GM12878 (cell line): ENCODE data around the gene DPH6. TPM values are rescaled to one million over a fixed set of nuclear protein-coding genes. Genes with fewer than 3 reads are reported as not detected.
"Not testable (repeated sequence)": the region's sequence is repeated elsewhere in the genome, so short reads cannot be mapped to it uniquely, and the experiment has no call there.

Experiments used
- ATAC-seq: fragments of 200-7000 bp; cut with Tn5 transposase; 3 replicates; pipeline ENCODE4 v1.9.1; 2020; ENCODE audit warnings: mild to moderate bottlenecking, moderate library complexity
- BruUV-seq: library from RNA; stranded (reverse); fragments of 400-500 nt; replicated peaks from 2 replicates; lab custom pipeline; 2021; lab: Mats Ljungman, UMichigan
- CTCF ChIA-PET: fragments of 300-600 bp; sonication (Branson Sonifier 250); formaldehyde crosslinking; extraction: SDS; loops from one replicate; lab custom pipeline; 2021; ENCODE audit warnings: inconsistent platforms; lab: Yijun Ruan, JAX
- POLR2A ChIA-PET: fragments of 350-600 bp; formaldehyde crosslinking; extraction: SDS; loops from one replicate; lab custom pipeline; 2021; ENCODE audit warnings: inconsistent platforms; lab: Charles Lee
- RAD21 ChIA-PET: fragments of 300-600 bp; sonication (Branson Sonifier 250); formaldehyde crosslinking; loops from one replicate; lab custom pipeline; 2023; ENCODE audit warnings: antibody characterized with exemption; ENCODE audit not compliant: unreplicated experiment; lab: Charles Lee
- SMC1A ChIA-PET: fragments of 300-600 bp; sonication (Branson Sonifier 250); formaldehyde crosslinking; loops from one replicate; lab custom pipeline; 2023; ENCODE audit not compliant: unreplicated experiment, uncharacterized antibody; lab: Charles Lee
- DNase-seq: peaks from one replicate; pipeline ENCODE4 v3.0.0-alpha.2; 2011; ENCODE audit warnings: low read depth, low spot score
- FAIRE-seq: peaks from 3 replicates; lab custom pipeline; 2011; peaks lifted over from hg19 to GRCh38; lab: Jason Lieb, UNC
- H2AFZ ChIP-seq: 2 replicates; pipeline ENCODE4 v1.6.0; 2011; ENCODE audit warnings: low read depth, low read length, control low read depth; ENCODE audit not compliant: control insufficient read depth
- H3K27ac ChIP-seq: 2 replicates; pipeline ENCODE4 v1.5.1; 2011; ENCODE audit warnings: control low read depth; ENCODE audit not compliant: control insufficient read depth, insufficient read depth
- H3K27me3 ChIP-seq, 2 experiments: replicated peaks in 1 of 2; 2 replicates each; pipeline versions ENCODE4 v1.6.0 to v1.6.1; 2011; ENCODE audit warnings: low read length in 1 of 2; ENCODE audit not compliant: control insufficient read depth in 2 of 2, insufficient read depth in 2 of 2
- H3K36me3 ChIP-seq, 2 experiments: 2 replicates each; pipeline ENCODE4 v1.5.1; 2011; ENCODE audit warnings: low read length in 1 of 2; ENCODE audit not compliant: control insufficient read depth in 2 of 2, insufficient read depth in 2 of 2
- H3K4me1 ChIP-seq: 2 replicates; pipeline ENCODE4 v1.6.1; 2011; ENCODE audit warnings: mild to moderate bottlenecking, low read length, moderate library complexity, mixed read lengths; ENCODE audit not compliant: control insufficient read depth, insufficient read depth
- H3K4me2 ChIP-seq: 2 replicates; pipeline ENCODE4 v1.6.0; 2011; ENCODE audit warnings: control low read depth; ENCODE audit not compliant: control insufficient read depth, insufficient read depth
- H3K4me3 ChIP-seq: fragments of 200-600 bp; sonication (generic); 2 replicates; pipeline ENCODE4 v1.5.1; 2016
- H3K79me2 ChIP-seq: 2 replicates; pipeline ENCODE4 v1.6.0; 2011; ENCODE audit warnings: low read length; ENCODE audit not compliant: control insufficient read depth, insufficient read depth
- H3K9ac ChIP-seq: 2 replicates; pipeline ENCODE4 v1.8.0; 2011; ENCODE audit warnings: low read length, control low read depth, mixed read lengths; ENCODE audit not compliant: control insufficient read depth, insufficient read depth
- H3K9me3 ChIP-seq: replicated peaks from 3 replicates; pipeline ENCODE4 v1.5.1; 2011; ENCODE audit warnings: mild to moderate bottlenecking, low read length; ENCODE audit not compliant: control insufficient read depth, insufficient read depth
- H4K20me1 ChIP-seq: 2 replicates; pipeline ENCODE4 v1.6.0; 2011; ENCODE audit not compliant: control insufficient read depth, insufficient read depth
- JUNB ChIP-seq: IDR thresholded peaks from 2 replicates; pipeline ENCODE4 v1.6.1; 2016; ENCODE audit warnings: antibody characterized with exemption, mild to moderate bottlenecking
- LARP7 ChIP-seq: fragments of 450-650 bp; IDR thresholded peaks from 2 replicates; pipeline ENCODE4 v1.6.1; 2017; ENCODE audit warnings: mild to moderate bottlenecking
- NBN ChIP-seq: fragments of 450-650 bp; IDR thresholded peaks from 2 replicates; pipeline ENCODE4 v1.6.1; 2016
- ZSCAN29 ChIP-seq: fragments of 450-650 bp; IDR thresholded peaks from 2 replicates; pipeline ENCODE4 v1.6.1; 2017; ENCODE audit warnings: mild to moderate bottlenecking, moderate library complexity
- WGBS: methylation state at CpG from one replicate; pipeline ENCODE4 v1.1.6; 2016; ENCODE audit warnings: low lambda C conversion rate; ENCODE audit not compliant: insufficient replicate concordance, insufficient coverage; ENCODE audit errors: missing lambda C conversion rate; 5-methylcytosine and 5-hydroxymethylcytosine counted together
- in situ Hi-C: fragments of 300-500 bp; cut with MboI; formaldehyde crosslinking; loops from 9 replicates; pipeline ENCODE4 v1.14.3; 2018; ENCODE audit warnings: mixed read lengths
- intact Hi-C: fragments of 100-400 bp; cut with micrococcal nuclease; formaldehyde crosslinking; loops from one replicate; pipeline ENCODE4 v1.14.2; 2022; ENCODE audit not compliant: unreplicated experiment
- polyA plus RNA-seq, 11 experiments: library from polyadenylated mRNA; depleted of rRNA in 4 of 11; unstranded in 6 of 11; stranded (reverse) in 5 of 11; fragments of >200 nt; fragmentation: Nextera tagmentation in 4 of 11; fragmentation: Illumina TruSeq in 1 of 11; extraction: Ambion mirVana in 4 of 11; extraction: Trizol in 1 of 11; gene quantifications; 1 replicate in 1 of 11; 2 replicates in 10 of 11; pipeline versions ENCODE4 v1.2.1 to v1.2.3, GENCODE V29; 2011 to 2016; ENCODE audit warnings: inconsistent platforms in 2 of 11, missing spikeins in 2 of 11, low read depth in 1 of 11
- total RNA-seq, 4 experiments: library from RNA; depleted of rRNA in 3 of 4; stranded (reverse); fragments of >200 nt in 3 of 4; fragmentation: Illumina TruSeq in 1 of 4; extraction: Trizol in 1 of 4; gene quantifications; 2 replicates each; pipeline versions ENCODE4 v1.2.1 to v1.2.3, GENCODE V29; 2013 to 2021
- TF ChIP-seq, protein P1 (sequence below): fragments of 450-650 bp; IDR thresholded peaks from 2 replicates; pipeline ENCODE4 v1.6.1; 2018; ENCODE audit warnings: mild to moderate bottlenecking, low read depth, moderate library complexity; ENCODE audit not compliant: partially characterized antibody
- TF ChIP-seq, protein P2 (sequence below): IDR thresholded peaks from 2 replicates; pipeline ENCODE4 v1.6.1; 2012; ENCODE audit warnings: mild to moderate bottlenecking, low read depth, low read length

DPH6 gene
- total and polyA plus RNA-seq, 10 of the 15 experiments (the other 5 are each of a cell fraction or from before 2014, with no cell fraction given), result 9.0 to 68.5 (median 17.1) TPM

DNA sequence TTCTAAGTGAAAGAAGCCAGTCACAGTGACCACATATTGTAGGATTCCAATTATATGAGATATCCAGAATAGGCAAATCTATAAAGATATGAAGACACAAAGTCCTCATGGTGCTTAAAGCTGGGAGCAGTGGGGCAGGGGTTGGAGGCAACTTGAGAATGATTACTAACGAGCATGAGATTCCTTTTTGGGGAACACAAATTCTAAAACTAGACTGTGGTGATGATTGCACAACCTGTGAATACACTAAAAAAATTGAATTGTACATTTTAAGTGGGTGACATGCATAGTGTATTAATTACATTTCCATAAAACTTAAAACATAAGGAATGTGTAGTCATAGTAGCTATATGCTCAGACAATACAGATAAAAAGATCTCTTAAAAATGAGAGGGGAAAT is 103.2 kb downstream of the DPH6 start (continued):
- TF ChIP-seq, protein P1, sequence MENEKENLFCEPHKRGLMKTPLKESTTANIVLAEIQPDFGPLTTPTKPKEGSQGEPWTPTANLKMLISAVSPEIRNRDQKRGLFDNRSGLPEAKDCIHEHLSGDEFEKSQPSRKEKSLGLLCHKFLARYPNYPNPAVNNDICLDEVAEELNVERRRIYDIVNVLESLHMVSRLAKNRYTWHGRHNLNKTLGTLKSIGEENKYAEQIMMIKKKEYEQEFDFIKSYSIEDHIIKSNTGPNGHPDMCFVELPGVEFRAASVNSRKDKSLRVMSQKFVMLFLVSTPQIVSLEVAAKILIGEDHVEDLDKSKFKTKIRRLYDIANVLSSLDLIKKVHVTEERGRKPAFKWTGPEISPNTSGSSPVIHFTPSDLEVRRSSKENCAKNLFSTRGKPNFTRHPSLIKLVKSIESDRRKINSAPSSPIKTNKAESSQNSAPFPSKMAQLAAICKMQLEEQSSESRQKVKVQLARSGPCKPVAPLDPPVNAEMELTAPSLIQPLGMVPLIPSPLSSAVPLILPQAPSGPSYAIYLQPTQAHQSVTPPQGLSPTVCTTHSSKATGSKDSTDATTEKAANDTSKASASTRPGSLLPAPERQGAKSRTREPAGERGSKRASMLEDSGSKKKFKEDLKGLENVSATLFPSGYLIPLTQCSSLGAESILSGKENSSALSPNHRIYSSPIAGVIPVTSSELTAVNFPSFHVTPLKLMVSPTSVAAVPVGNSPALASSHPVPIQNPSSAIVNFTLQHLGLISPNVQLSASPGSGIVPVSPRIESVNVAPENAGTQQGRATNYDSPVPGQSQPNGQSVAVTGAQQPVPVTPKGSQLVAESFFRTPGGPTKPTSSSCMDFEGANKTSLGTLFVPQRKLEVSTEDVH, result no peak
- TF ChIP-seq JUNB (no peak), ZSCAN29 (no peak), NBN (no peak), LARP7 (no peak)
- TF ChIP-seq, protein P2, sequence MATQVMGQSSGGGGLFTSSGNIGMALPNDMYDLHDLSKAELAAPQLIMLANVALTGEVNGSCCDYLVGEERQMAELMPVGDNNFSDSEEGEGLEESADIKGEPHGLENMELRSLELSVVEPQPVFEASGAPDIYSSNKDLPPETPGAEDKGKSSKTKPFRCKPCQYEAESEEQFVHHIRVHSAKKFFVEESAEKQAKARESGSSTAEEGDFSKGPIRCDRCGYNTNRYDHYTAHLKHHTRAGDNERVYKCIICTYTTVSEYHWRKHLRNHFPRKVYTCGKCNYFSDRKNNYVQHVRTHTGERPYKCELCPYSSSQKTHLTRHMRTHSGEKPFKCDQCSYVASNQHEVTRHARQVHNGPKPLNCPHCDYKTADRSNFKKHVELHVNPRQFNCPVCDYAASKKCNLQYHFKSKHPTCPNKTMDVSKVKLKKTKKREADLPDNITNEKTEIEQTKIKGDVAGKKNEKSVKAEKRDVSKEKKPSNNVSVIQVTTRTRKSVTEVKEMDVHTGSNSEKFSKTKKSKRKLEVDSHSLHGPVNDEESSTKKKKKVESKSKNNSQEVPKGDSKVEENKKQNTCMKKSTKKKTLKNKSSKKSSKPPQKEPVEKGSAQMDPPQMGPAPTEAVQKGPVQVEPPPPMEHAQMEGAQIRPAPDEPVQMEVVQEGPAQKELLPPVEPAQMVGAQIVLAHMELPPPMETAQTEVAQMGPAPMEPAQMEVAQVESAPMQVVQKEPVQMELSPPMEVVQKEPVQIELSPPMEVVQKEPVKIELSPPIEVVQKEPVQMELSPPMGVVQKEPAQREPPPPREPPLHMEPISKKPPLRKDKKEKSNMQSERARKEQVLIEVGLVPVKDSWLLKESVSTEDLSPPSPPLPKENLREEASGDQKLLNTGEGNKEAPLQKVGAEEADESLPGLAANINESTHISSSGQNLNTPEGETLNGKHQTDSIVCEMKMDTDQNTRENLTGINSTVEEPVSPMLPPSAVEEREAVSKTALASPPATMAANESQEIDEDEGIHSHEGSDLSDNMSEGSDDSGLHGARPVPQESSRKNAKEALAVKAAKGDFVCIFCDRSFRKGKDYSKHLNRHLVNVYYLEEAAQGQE, result no peak

DNA sequence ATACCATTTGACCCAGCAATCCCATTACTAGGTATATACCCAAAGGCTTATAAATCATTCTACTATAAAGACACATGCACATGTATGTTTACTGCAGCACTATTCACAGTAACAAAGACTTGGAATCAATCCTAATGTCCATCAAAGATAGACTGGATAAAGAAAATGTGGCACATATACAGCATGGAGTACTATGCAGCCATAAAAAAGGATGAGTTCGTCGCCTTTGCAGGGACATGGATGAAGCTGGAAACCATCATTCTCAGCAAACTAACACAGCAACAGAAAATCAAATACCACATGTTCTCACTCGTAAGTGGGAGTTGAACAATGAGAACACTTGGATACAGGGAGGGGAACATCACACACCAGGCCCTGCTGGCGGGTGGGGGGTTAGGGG is 104.7 kb downstream of the DPH6 start:
- in situ Hi-C loops, H3K27ac ChIP-seq, ATAC-seq, POLR2A ChIA-PET, H3K4me2 ChIP-seq, H3K9ac ChIP-seq, H3K4me3 ChIP-seq, H3K9me3 ChIP-seq, intact Hi-C loops, H2AFZ ChIP-seq, H3K79me2 ChIP-seq, H3K4me1 ChIP-seq, H4K20me1 ChIP-seq, FAIRE-seq, H3K27me3 ChIP-seq, H3K36me3 ChIP-seq, DNase-seq, BruUV-seq: not testable (repeated sequence)
- ChIA-PET RAD21 (interaction anchor here (1.1 to 5.8 kb wide), 3 partner anchors 38 to 155 kb away, joined by 3 to 100 read pairs (median 4); no protein-coding TSS in a partner anchor), SMC1A (interaction anchor here (0.7 to 6.5 kb wide), 3 partner anchors 11 to 363 kb away, joined by 3 to 108 read pairs (median 85); no protein-coding TSS in a partner anchor), CTCF (interaction anchor here (0.9 to 7.1 kb wide), 3 partner anchors 149 to 363 kb away, joined by 3 to 185 read pairs (median 3); no protein-coding TSS in a partner anchor)
- WGBS, result 94% methylated on average over 4 of the region's 4 CpGs
